CD4-positive, alpha-beta T cell treated with Interleukin-21 for 1 hour (primary cell): ENCODE measurements around the gene DSCAM.
"Not testable (repeated sequence)": the region's sequence is repeated elsewhere in the genome, so short reads cannot be mapped to it uniquely, and the experiment has no call there.

Experiments used
- DNase-seq: peaks from one replicate; pipeline ENCODE4 v3.0.0-alpha.2; 2020

The DSCAM gene

DNA sequence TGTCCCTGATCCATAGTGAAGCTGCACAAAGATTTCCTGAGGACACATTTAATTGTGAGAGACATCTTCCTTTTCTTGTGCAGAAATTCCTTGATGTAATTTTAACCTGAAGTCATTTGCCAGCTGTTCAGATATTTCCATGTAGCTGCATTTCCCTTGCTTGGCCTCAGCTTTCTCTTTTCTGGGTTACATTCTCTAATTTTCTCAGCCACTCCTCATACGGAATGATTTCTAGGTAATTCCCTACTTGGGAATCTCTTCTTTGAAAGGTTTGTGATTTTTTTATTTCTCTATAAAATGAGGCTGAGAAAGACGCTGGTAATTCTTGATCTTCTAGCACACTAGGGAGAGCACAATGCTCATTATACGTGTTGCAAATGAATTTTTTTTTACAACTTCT lies 780.7 kb downstream of the DSCAM start:
- no peak for DNase-seq

DNA sequence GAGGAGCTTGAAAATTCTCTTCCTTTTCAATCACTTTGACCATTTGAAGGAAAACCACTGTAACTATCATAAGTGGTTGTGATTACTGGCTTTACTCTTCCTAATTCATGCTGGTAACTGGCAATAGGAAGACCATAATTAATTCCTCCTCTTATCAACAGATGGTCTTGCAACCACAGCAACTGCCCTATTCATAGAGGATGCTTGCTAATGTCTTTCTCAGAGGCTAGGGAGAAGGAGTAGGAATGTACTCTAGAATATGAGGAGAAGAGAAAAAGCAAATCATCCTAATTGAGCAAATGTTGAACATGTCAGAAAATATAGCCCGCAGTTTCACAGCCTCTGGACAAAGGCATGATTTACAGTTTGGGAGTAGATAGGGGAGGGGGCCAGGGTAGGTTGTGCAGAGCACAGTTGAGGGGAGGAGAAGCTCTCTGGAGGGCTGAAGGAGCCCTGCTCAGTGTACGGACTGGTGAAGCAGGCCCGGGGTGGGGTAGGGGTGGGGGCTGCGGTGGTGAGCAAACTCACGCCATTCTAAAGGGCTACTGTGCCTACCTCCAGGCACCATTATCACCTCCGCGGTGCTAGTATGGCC lies 786.8 kb downstream of the DSCAM start:
- no peak for DNase-seq

DNA sequence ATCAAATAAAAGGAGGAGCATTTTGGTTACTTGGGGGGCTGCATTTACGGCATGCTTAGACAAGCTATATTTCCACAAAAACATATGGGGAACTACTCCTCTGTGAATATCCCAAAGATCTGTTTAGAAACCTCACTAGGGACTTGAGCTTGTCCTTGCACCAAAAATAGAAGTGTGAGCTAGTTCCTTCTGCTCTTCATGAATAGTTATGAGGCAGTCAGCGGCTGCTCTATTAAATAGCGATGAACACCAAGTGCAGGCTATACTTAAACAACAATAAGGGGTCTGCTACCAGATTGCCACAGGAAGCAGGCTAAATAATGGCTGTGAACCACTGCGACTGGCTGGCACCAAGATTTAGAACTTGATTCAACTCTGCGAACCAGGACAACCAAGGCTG lies 789.6 kb downstream of the DSCAM start:
- no peak for DNase-seq

DNA sequence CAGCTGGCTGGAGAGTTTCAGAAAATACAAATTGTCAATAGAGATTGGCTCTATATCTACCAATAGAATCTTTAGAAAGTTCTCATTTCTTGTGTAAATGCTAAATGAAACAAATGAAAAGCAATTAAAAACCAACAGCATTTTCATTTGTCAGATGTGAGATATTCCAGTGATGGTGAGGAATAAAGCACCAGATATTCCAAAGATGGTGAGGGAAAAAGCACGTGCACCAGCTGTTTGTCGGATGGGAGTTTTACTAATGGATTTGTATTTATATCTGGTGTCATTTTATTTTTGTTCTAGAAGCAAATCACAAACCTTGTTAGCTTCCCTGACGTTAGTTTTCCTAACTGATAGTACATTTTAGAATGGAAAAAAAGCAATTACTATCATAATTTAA lies 790.9 kb downstream of the DSCAM start:
- DNase-seq, result no peak

GRCh38 chr21:40054403-40054802 lies 792.6 kb downstream of the DSCAM start:
- no peak for DNase-seq

GRCh38 chr21:40053007-40053406 lies 794.0 kb downstream of the DSCAM start:
- DNase-seq, result no peak

DNA sequence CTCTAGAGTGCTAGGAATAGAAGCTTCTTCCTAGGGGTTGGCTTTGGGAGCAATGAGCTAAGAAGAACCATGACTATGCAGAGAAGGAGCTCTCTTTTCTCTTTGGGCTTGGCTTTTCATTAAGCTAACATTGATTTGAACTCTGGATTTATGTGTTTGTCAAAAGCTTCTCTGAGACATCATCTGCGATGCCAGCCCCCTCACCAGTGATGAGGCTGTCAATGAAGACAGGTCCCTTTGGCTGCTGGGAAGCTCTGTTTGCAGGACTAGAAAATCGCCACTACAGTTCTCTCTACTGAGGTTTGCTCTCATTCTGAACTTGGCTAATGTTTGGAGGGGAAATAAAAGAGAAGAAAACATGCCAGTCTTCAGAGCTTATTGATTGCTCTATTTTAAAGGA lies 794.7 kb downstream of the DSCAM start:
- DNase-seq, result no peak

DNA sequence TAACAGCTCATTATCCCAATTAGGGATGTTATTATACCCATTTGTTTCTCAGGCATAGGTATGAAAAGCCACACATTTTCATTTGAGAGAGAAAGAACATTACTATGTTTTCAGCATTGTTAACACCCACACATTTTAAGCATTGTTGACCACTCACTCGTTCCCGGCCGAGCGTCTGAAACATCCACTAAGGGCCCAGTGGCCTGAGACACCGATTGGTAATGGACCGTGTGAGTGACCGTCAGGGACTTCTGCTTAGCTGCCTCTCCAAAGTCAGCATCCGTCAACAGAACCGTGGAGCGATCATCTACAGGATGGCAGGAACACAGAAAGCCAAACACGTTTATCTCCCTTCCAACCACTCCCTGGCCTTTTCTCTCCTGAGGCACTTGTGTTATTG lies 795.2 kb downstream of the DSCAM start:
- DNase-seq, result no peak

DNA sequence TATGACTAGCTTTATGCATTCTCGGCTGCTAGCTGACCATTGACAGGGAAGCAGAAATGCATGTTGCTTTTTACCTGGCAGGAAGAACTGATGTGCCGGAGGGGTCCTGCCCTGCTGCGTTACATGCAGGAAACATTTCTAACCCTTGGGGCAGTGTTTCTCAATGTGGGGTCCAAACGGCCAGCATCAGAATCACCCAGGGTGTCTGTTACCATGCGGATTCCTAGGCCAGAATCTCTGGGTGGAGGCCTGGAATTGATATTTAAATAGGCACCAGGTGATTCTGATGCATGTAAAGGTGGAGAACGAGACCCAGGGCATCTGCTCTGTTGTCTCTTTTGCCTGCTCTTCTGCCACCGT lies 797.0 kb downstream of the DSCAM start:
- no peak for DNase-seq

GRCh38 chr21:40049031-40049930 lies 797.7 kb downstream of the DSCAM start:
- DNase-seq, result no peak

GRCh38 chr21:40047993-40048730 lies 798.8 kb downstream of the DSCAM start:
- no peak for DNase-seq

GRCh38 chr21:40047211-40047610 lies 799.7 kb downstream of the DSCAM start:
- DNase-seq, result no peak

DNA sequence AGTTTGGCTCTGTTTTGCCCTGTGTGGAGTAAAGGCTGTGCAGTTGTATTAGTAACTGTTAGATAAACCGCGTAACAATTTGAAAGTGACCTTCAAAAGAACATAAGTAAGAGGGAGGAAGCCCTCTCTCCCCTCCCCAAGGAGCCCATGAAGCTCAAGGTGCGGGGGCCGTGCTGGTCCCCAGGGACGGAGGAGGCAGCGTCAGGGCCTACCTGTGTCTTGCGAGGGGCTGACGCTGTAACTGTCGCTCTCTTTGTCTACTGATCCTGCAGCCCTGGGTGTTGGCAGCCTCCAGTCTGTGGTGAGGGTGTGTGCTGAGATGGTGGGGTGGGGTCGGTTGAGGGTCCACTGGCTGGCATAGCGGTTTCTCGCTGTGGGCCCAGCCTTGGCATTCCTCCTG lies 803.1 kb downstream of the DSCAM start:
- no peak for DNase-seq

DNA sequence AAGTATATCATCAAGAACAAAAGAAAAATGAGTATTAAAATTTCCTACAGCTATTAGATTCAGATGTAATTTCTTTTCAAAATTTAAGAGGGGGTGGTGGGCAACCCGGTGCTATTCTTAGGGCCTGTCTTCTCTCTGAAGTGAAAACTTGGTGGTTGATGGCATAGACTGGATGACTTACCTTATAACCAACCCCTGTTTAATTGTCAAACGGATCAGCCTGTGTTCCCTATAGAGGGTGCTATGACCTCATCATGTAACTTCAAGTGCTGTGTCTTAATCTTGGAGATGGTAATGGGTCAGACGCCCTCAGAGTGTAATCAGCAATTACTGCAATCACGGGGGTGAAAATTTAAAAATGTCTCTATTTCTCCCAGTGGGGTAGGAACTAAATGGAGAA lies 803.5 kb downstream of the DSCAM start:
- DNase-seq, result no peak

GRCh38 chr21:40041446-40041845 lies 805.5 kb downstream of the DSCAM start:
- no peak for DNase-seq

GRCh38 chr21:40033156-40033782 lies 813.7 kb downstream of the DSCAM start:
- not testable (repeated sequence) for DNase-seq

- no peak for DNase-seq
Measured at GRCh38 chr21:40029888-40030287, 817.1 kb downstream of the DSCAM start.

GRCh38 chr21:40028393-40028792 lies 818.6 kb downstream of the DSCAM start:
- not testable (repeated sequence) for DNase-seq

DNA sequence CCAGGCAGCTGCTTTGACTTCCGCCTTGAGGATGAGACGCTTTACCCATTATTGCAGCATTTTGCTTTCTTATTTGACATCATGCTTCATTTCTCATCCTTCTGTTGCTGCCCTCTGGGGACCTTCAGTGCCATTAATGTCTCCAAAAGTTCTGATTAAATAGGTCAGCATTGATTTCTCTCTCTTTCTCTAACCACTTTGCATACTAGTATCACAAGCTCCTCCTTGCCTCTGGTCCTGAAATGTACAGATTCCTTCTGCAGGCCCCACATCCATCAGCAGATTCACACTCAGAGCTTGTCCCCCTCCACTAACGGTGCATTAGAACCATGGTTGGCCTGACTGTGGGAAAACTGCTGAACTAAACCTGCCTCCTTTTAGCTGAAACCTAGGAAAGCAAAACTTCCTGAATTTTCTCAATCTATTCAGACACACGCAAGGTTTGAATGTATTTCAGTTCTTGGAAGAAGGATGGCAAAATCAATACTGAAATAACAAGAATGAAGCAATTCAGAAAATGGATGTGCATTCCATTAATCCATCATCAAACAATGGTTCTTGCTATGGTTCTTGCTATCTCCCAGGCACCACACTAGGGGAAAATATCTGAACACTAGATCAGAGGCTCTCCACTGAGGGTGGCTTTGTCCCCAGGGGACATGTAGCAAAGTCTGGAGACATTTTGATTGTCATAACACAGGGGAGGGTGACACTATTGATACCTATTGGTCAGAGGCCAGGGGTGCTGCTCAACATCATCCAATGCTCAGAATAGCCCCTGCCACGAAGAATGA lies 825.2 kb downstream of the DSCAM start:
- no peak for DNase-seq

- no peak for DNase-seq
Measured at GRCh38 chr21:40020651-40021050, 826.3 kb downstream of the DSCAM start.

DNA sequence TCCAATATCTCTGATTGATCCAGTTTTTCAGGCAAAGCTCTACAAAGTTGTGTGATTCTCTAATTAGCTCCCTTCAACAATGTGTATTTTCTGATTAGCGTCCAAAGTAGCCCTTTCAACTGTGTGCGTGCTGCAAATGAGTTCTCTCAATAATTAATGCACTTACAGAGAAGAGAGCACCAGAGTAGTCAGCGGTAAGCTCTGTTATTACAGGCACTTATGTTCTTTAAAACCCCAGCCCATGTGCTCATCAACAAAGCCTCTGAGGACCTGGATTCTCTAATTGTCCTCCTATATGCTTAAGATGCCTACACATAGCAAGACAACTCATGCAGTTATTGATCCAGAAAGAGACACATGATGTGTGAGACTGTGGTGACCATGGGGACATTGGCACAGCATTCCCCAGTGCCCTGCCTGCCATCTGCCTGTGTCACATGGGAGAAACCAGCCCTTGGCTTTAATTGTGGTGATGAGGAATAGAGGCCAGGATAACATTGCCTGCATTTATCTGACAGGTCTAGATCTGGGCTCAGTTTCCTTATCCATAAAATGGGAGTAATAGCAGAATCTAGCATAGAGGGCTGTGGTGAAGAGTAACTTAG lies 828.0 kb downstream of the DSCAM start:
- DNase-seq, result no peak

- no peak for DNase-seq
Measured at GRCh38 chr21:40016667-40017066, 830.3 kb downstream of the DSCAM start.
